ENCODE data around the gene TMEM86A. TPM values are rescaled to one million over a fixed set of nuclear protein-coding genes. Genes with fewer than 3 reads are reported as not detected.

The TMEM86A gene
- total and polyA plus RNA-seq, 2 of the 8 experiments (the other 6 are each of a cell fraction or from before 2014, with no cell fraction given), result 1.5 to 1.7 TPM

DNA sequence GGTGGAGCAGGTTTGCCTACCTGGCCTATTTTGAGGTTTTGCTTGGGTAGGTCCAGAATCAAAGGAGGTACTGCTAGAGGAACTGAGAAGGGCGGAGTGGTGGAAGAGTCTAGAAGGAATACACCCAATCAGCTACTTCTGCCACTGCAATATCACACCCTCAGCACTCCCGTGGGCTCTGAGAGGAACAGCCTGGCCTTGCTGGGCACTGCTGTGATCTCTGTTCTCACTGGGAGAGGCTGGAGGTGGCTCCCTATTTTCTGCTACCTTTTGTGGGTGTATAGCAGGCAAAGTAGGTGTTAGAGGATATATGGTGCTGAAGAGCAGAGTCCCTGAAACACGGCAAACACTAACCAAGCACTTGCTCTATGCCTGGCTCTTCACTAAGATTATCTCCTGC lies 52.4 kb downstream of the TMEM86A start:
- peaks cover 0 to 8% (median 4%) of the 10 kb centered on the region in 4 experiments; a peak in 4 of 7 replicates for H3K4me1 ChIP-seq (replicated peaks in 1 of 4; ENCODE audit: control insufficient read depth in 3 of 4, insufficient read depth in 4 of 4, low read length in 3 of 4)
- H3K4me2 ChIP-seq (ENCODE audit: insufficient read depth in 1 of 2, low read depth in 2 of 2, low read length in 2 of 2), result no peak overlapping the region
- H3K9ac ChIP-seq (replicated peaks in 1 of 4; ENCODE audit: extremely low read depth in 1 of 4, low read depth in 3 of 4, low read length in 3 of 4), result no peak overlapping the region
- no peak overlapping the region for H4K91ac ChIP-seq (replicated peaks; ENCODE audit: insufficient read length, low read length)
- H2BK15ac ChIP-seq (ENCODE audit: low read length), result 0 out of 2 replicates have a peak overlapping the region, but pooled peaks have one; percentile 14
- no peaks in the 10 kb centered on the region for H3K79me1 ChIP-seq (ENCODE audit: low read depth, low read length)
- 94% methylated on average over 3 of the region's 3 CpGs; no CpG with 5 or more reads in 1 of the 2 experiments for WGBS, 2 experiments (ENCODE audit: extremely low coverage in 1 of 2, insufficient coverage in 1 of 2, insufficient read length in 1 of 2, insufficient replicate concordance in 2 of 2, low coverage in 1 of 2, low lambda C conversion rate in 2 of 2, missing lambda C conversion rate in 1 of 2)
- POLR2A ChIA-PET (ENCODE audit: partially characterized antibody), result no interaction called here
- H3K4ac ChIP-seq (replicated peaks; ENCODE audit: insufficient read length, low read depth, low read length), result no peak overlapping the region
- no peaks in the 10 kb centered on the region for H3K27me3 ChIP-seq (replicated peaks in 1 of 4; ENCODE audit: control insufficient read depth in 3 of 4, extremely low read depth in 1 of 4, insufficient read depth in 3 of 4, low read length in 3 of 4)
- H2BK12ac ChIP-seq (ENCODE audit: low read depth, low read length), result no peak overlapping the region
- H2AK5ac ChIP-seq (ENCODE audit: low read depth, low read length), result no peak overlapping the region
- DNase-seq (ENCODE audit: low read depth in 1 of 2, low spot score in 2 of 2) (no peak), FAIRE-seq (no peak)
- no peak overlapping the region for H3K18ac ChIP-seq (ENCODE audit: extremely low read depth, low read length)
- H3K27ac ChIP-seq (ENCODE audit: low read depth, low read length), result no peak overlapping the region
- no peaks in the 10 kb centered on the region for H4K20me1 ChIP-seq (replicated peaks in 1 of 2; ENCODE audit: control insufficient read depth in 1 of 2, insufficient read depth in 2 of 2, low read length in 2 of 2)
- no peak overlapping the region for H4K8ac ChIP-seq (ENCODE audit: extremely low read depth, insufficient read depth, low read length)
- no peak overlapping the region for H2AFZ ChIP-seq (ENCODE audit: low read length)
- CTCF ChIA-PET (ENCODE audit: partially characterized antibody), result interaction anchor here (1.0 to 4.0 kb wide), 4 partner anchors 8 to 22 kb away, joined by 3 to 27 read pairs (median 13); no protein-coding TSS in a partner anchor
- no peak overlapping the region for H3K14ac ChIP-seq (ENCODE audit: insufficient read length)
- H3K36me3 ChIP-seq (ENCODE audit: control insufficient read depth in 2 of 4, insufficient read depth in 4 of 4, low read length in 3 of 4), result no peaks in the 10 kb centered on the region
- no peak overlapping the region for H2BK20ac ChIP-seq (ENCODE audit: low read length)
- no peak for TF ChIP-seq CHD2 (IDR thresholded peaks at IDR 0.05; ENCODE audit: low read length)
- TF ChIP-seq NANOG (IDR thresholded peaks at IDR 0.05; ENCODE audit: insufficient read depth, low read depth, low read length, poor library complexity, severe bottlenecking), result no peak
- no peak for TF ChIP-seq SIRT6 (IDR thresholded peaks at IDR 0.05; ENCODE audit: low read length)
- TF ChIP-seq ATF3 (IDR thresholded peaks at IDR 0.05; ENCODE audit: insufficient read depth, low read depth, low read length), result no peak
- TF ChIP-seq SP2 (IDR thresholded peaks at IDR 0.05; ENCODE audit: low read length), result no peak
- TF ChIP-seq POU5F1 (IDR thresholded peaks at IDR 0.05; ENCODE audit: low read depth, low read length), result no peak
- H3K79me2 ChIP-seq (ENCODE audit: control insufficient read depth in 1 of 2, insufficient read depth in 2 of 2, low read length in 2 of 2), result no peaks in the 10 kb centered on the region
- H3K23ac ChIP-seq (ENCODE audit: insufficient read length), result no peak overlapping the region
- H3K23me2 ChIP-seq (ENCODE audit: low read depth, low read length), result no peaks in the 10 kb centered on the region
- no peak overlapping the region for H4K5ac ChIP-seq (ENCODE audit: insufficient read length, low read depth, low read length)
- no peak overlapping the region for H3K56ac ChIP-seq (replicated peaks; ENCODE audit: insufficient read length, low read depth, low read length)
- H3K9me3 ChIP-seq (ENCODE audit: insufficient read depth in 2 of 2, low read depth in 1 of 2, low read length in 1 of 2), result no peaks in the 10 kb centered on the region
- no peak overlapping the region for H2BK120ac ChIP-seq (replicated peaks; ENCODE audit: low read depth, low read length)
- H3K4me3 ChIP-seq (ENCODE audit: extremely low read depth in 1 of 4, insufficient read depth in 2 of 4, low read depth in 3 of 4, low read length in 4 of 4), result no peak overlapping the region
- no peak overlapping the region; the same call in 1 of the 2 replicates for H2BK5ac ChIP-seq (ENCODE audit: low read depth, low read length)
